OCI-LY7 (cell line): ENCODE measurements around the gene SNAPC4.

Experiments used
- CTCF ChIP-seq: fragments of 200-600 bp; sonication (generic); conservative IDR thresholded peaks from 2 replicates; pipeline ENCODE4 v1.5.1; 2014; ENCODE audit warnings: mild to moderate bottlenecking, antibody characterized with exemption, low read length, moderate library complexity, mixed read lengths
- EZH2phosphoT487 ChIP-seq: fragments of 200-600 bp; sonication (generic); IDR thresholded peaks from 2 replicates; pipeline ENCODE4 v1.6.1; 2018; ENCODE audit warnings: low read depth, borderline replicate concordance, mild to moderate bottlenecking, mixed run types, antibody characterized with exemption, low read length, moderate library complexity, mixed read lengths

GRCh38 chr9:136397643-136398042 lies 2.3 kb downstream of the SNAPC4 start:
- TF ChIP-seq CTCF = no peak
- TF ChIP-seq EZH2phosphoT487 = no peak
